ENCODE data around the gene DCTN5. TPM values are rescaled to one million over a fixed set of nuclear protein-coding genes. Genes with fewer than 3 reads are reported as not detected.

Gene DCTN5
- total RNA-seq, 1 experiment from 2014 or later, result 116 TPM

Other genes starting within 250 kb of the DCTN5 start
- 20.6 and 30.5 TPM in 2 replicates for gene COG7, start 188.3 kb upstream of the DCTN5 start, total RNA-seq (2014; rRNA removed; shearing (Covaris generic))
- 4.4 and 19.3 TPM in 2 replicates for gene GGA2, start 131.0 kb upstream of the DCTN5 start, total RNA-seq (2014; rRNA removed; shearing (Covaris generic))
- gene EARS2, start 84.1 kb upstream of the DCTN5 start, total RNA-seq (2014; rRNA removed; shearing (Covaris generic)), result 23.7 and 27.5 TPM in 2 replicates
- 127 and 136 TPM in 2 replicates for gene UBFD1, start 83.7 kb upstream of the DCTN5 start, total RNA-seq (2014; rRNA removed; shearing (Covaris generic))
- 156 and 188 TPM in 2 replicates for gene NDUFAB1, start 45.1 kb upstream of the DCTN5 start, total RNA-seq (2014; rRNA removed; shearing (Covaris generic))
- 14.4 and 16.1 TPM in 2 replicates for gene PALB2, start 156 bp upstream of the DCTN5 start, total RNA-seq (2014; rRNA removed; shearing (Covaris generic))
- 69.5 and 98.8 TPM in 2 replicates for gene PLK1, start 37.4 kb downstream of the DCTN5 start, total RNA-seq (2014; rRNA removed; shearing (Covaris generic))
- not detected in 2 replicates for gene ERN2, start 71.8 kb downstream of the DCTN5 start, total RNA-seq (2014; rRNA removed; shearing (Covaris generic))
- gene CHP2, start 113.6 kb downstream of the DCTN5 start, total RNA-seq (2014; rRNA removed; shearing (Covaris generic)), result not detected in 2 replicates
- gene PRKCB, start 194.5 kb downstream of the DCTN5 start, total RNA-seq (2014; rRNA removed; shearing (Covaris generic)), result not detected in 2 replicates